IPS-18a (cell line): ENCODE measurements around the gene RHD.
"Not testable (repeated sequence)": the region's sequence is repeated elsewhere in the genome, so short reads cannot be mapped to it uniquely, and the experiment has no call there.

ENCODE experiments used
- H3K27ac ChIP-seq: one replicate; pipeline ENCODE4 v1.5.1; 2013; ENCODE audit warnings: low read length
- H3K27me3 ChIP-seq: one replicate; pipeline ENCODE4 v1.6.1; 2013; ENCODE audit warnings: mild to moderate bottlenecking, low read length; ENCODE audit not compliant: control insufficient read depth, insufficient read depth
- H3K36me3 ChIP-seq: one replicate; pipeline ENCODE4 v1.6.1; 2013; ENCODE audit warnings: low read depth, low read length; ENCODE audit not compliant: control insufficient read depth
- H3K4me1 ChIP-seq: one replicate; pipeline ENCODE4 v1.6.1; 2013; ENCODE audit warnings: low read depth, low read length; ENCODE audit not compliant: control insufficient read depth
- H3K4me3 ChIP-seq: one replicate; pipeline ENCODE4 v1.5.1; 2013; ENCODE audit warnings: low read length
- H3K9ac ChIP-seq: one replicate; pipeline ENCODE4 v1.6.1; 2013; ENCODE audit warnings: mild to moderate bottlenecking, low read length, moderate library complexity
- H3K9me3 ChIP-seq: one replicate; pipeline ENCODE4 v1.6.1; 2013; ENCODE audit warnings: low read depth, low read length; ENCODE audit not compliant: control insufficient read depth

RHD gene

DNA sequence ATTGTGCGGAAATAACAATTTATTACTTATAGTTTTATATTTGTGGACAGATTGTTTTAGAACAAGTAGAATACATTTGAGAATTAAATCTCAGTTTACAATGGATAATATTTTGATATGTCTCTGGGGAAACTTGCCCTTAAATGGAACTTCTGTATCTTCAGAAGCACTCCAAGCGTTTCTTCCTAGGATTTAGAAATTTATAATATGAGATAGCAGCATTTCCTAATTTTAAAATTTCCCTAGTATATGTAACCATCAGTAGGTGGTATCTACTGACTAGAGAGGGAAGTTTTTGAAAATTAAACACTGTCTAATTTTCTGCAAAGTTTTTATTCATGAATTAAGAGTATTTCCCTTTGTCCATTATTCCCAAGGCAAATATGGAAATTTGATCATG, 21.1 kb downstream of the RHD start:
- not testable (repeated sequence) for H3K4me3 ChIP-seq, H3K9ac ChIP-seq, H3K9me3 ChIP-seq, H3K4me1 ChIP-seq, H3K27me3 ChIP-seq, H3K27ac ChIP-seq, H3K36me3 ChIP-seq

DNA sequence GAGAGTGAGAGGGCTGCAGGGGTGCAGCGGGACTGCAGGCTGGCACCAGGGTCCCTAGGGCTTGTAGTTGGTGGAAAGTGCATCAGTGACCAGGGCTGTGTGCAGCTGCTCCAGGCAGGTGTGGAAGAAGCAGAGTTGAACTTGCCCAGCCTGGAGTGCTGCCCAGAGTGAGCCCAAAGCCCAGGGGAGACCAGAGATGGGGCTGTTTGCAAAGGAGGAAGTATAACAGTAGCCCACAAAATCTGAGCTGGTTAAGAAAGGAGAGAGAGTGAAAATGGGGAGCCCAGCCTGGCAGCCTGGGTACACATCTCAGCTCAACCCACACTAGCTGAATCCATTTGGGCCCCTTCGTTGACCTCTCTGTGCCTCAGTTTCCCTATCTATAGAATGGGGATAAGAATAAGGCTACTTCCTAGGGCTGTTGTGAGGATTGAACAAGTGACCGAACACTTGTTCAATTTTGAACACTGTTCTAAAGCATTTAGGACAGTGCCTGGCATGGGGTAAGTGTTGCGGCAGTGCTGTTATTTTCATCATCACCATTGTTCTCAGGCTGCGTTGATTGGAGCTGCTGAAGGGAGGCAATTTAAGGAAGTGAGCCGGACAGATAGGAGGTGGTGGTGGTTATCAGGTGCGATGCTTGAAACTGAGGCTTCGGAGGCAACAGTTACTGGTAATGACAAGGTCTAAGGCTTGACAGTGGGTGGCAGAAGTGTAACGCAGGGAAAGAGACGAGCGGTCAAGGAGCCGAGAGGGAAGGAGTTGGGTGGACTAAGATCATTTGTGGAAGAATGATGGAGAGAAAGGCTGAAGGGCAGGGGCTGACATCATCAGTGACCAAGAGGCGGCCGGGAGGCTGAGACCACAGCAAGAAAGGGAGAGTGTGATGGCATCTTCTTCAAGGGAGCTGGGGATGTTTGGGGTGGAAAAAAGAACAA, 22.8 kb downstream of the RHD start:
- H3K36me3 ChIP-seq, H3K27me3 ChIP-seq, H3K9me3 ChIP-seq, H3K27ac ChIP-seq, H3K9ac ChIP-seq, H3K4me3 ChIP-seq, H3K4me1 ChIP-seq: not testable (repeated sequence)

DNA sequence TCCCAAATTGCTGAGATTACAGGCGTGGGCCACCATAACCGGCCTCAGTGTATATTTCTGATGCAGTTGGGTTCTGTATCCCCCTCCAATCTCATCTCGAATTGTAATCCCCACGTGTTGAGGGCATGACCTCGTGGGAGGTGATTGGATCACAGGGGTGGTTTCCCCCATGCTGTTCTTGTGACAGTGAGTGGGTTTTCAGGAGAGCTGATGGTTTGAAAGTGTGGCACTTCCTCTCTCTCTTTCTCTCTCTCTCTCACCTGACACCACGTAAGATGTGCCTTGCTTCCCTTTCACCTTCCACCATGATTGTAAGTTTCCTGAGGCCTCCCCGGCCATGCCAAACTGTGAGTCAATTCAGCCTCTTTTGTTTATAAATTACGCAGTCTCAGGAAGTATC, 24.2 kb downstream of the RHD start:
- H3K4me3 ChIP-seq, H3K9me3 ChIP-seq, H3K27ac ChIP-seq, H3K4me1 ChIP-seq, H3K27me3 ChIP-seq, H3K36me3 ChIP-seq, H3K9ac ChIP-seq: not testable (repeated sequence)

DNA sequence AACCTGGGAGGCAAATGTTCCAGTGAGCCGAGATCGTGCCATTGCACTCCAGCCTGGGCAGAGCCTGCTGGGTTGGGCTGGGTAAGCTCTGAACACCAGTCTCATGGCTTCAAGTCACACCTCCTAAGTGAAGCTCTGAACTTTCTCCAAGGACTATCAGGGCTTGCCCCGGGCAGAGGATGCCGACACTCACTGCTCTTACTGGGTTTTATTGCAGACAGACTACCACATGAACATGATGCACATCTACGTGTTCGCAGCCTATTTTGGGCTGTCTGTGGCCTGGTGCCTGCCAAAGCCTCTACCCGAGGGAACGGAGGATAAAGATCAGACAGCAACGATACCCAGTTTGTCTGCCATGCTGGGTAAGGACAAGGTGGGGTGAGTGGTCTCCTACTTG, 28.4 kb downstream of the RHD start:
- not testable (repeated sequence) for H3K27me3 ChIP-seq, H3K36me3 ChIP-seq, H3K27ac ChIP-seq, H3K4me3 ChIP-seq, H3K9me3 ChIP-seq, H3K4me1 ChIP-seq, H3K9ac ChIP-seq

DNA sequence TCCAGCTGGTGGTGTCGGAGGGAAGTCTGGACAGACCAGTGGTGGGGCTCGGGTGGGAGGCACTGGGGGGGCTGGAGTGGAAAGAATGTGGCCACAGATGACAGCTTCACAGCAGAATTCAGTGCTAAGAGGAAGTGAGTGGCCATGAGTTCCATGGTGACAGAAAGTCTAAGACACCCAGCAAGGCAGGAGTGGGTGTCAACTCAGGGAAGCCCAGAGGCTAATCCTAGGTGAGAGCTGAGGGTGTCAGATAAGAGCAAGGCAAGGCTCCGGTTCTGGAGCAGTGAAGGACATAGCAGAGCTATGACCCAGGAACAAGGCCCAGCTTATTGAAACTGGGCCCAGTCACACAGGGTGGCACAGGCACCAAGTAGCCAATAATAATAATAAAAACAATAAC, 30.0 kb downstream of the RHD start:
- H3K27me3 ChIP-seq, H3K9ac ChIP-seq, H3K27ac ChIP-seq, H3K9me3 ChIP-seq, H3K4me3 ChIP-seq, H3K36me3 ChIP-seq, H3K4me1 ChIP-seq: not testable (repeated sequence)

DNA sequence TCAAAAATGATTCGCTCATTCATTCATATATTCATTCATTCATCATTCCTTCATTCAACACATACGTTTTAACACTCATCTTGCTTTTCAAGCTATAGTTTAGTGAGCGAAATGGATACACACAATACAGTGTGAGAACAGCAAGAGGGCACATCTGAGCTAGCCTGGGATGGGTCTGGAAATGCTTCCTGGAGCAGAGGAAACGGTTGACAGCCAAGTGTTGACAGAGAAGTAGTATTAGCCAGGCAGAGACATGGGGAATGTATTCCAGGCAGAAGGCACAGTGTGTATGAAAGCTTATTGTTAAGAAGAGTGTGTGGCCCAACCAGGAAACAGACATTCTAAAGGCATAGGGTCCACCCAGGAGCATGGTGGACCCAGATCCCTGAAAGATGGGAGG, 32.6 kb downstream of the RHD start:
- H3K9ac ChIP-seq, H3K9me3 ChIP-seq, H3K4me1 ChIP-seq, H3K36me3 ChIP-seq, H3K27me3 ChIP-seq, H3K4me3 ChIP-seq, H3K27ac ChIP-seq: not testable (repeated sequence)

DNA sequence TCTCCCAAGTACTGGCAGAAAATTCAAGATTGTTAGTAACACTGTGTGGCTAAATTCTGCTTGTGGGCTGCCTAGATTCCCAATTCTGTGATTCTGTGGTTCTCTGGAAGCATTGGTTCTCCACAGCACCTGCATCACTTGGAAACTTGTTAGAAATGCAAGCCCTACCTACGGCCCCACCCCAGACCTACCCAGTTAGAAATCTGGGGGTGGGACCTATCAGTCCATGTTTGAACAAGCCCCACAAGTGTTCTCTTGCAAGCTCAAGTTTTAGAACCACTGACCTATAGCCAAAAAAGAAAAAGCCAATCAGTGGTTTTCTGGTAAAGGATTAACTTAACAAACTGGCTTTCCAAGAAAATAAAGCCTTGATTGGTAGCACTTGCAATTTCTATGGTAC, 35.9 kb downstream of the RHD start:
- not testable (repeated sequence) for H3K4me3 ChIP-seq, H3K27ac ChIP-seq, H3K4me1 ChIP-seq, H3K27me3 ChIP-seq, H3K9me3 ChIP-seq, H3K9ac ChIP-seq, H3K36me3 ChIP-seq

DNA sequence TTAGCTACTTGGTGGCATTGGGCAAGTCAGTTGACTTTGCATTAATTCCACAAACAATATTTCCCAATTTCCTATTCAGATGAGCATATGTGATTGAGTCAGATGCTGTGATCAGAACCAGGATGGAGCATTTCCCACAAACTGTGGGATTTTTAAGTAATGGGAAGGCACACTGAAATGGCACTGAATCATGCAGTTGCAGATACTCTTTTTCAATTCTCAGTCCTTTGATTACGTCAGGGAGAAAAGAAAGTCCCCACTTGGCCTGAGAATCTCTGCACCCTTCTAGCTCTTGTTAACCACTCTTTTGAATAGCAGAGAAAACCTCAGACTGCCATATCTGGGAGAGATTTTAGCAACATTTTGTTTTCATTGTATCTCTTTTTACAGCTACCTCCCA, 36.8 kb downstream of the RHD start:
- not testable (repeated sequence) for H3K27ac ChIP-seq, H3K9me3 ChIP-seq, H3K4me3 ChIP-seq, H3K27me3 ChIP-seq, H3K9ac ChIP-seq, H3K36me3 ChIP-seq, H3K4me1 ChIP-seq

DNA sequence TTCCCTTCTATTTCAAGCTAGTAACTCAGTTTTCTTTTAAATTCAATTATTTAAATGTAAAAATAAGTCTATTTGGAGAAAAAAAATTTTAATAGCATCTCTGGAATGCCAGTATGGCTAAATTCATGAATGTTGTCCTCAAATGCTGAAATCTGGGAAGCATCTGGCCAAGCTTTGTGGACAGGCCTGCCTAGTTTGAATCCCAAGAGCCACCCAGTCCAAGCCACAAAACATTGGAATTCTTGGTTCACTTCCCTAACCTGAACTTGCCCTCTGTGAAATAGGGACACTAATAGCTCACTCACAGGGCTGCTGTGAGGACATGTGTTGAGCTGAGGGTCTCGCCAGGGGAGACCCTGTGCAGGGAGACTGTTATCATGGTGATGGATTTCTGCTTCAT, 37.2 kb downstream of the RHD start:
- not testable (repeated sequence) for H3K4me3 ChIP-seq, H3K27ac ChIP-seq, H3K4me1 ChIP-seq, H3K9ac ChIP-seq, H3K27me3 ChIP-seq, H3K36me3 ChIP-seq, H3K9me3 ChIP-seq

DNA sequence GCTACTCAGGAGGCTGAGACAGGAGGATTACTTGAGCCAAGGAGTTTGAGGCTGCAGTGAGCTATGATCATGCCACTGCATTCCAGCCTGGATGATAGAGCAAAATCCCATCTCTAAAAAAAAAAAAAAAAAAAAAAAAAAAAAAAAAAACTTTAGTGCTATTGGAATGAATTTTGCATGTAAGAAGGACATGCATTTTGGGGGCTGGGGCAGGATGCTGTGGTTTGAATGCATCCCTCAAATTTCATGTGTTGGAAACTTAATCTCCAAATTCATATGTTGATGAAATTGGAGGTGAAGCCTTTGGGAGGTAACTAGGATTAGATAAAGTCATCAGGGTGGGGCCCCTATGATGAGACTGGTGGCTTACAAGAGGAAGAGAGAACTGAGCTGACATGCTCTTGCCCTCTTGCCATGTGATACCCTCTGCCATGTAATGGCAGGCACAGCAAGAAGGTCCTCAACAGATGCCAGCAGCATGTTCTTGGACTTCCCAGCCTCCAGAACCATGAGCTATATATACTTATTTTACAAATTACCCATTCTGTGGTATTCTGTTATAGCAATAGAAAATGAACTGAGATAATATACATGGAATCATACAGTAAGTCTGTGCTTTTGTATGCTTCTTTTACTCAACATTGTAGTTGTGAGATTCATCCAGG, 40.6 kb downstream of the RHD start:
- H3K27ac ChIP-seq, H3K9me3 ChIP-seq, H3K4me3 ChIP-seq, H3K27me3 ChIP-seq, H3K4me1 ChIP-seq, H3K36me3 ChIP-seq, H3K9ac ChIP-seq: not testable (repeated sequence)

DNA sequence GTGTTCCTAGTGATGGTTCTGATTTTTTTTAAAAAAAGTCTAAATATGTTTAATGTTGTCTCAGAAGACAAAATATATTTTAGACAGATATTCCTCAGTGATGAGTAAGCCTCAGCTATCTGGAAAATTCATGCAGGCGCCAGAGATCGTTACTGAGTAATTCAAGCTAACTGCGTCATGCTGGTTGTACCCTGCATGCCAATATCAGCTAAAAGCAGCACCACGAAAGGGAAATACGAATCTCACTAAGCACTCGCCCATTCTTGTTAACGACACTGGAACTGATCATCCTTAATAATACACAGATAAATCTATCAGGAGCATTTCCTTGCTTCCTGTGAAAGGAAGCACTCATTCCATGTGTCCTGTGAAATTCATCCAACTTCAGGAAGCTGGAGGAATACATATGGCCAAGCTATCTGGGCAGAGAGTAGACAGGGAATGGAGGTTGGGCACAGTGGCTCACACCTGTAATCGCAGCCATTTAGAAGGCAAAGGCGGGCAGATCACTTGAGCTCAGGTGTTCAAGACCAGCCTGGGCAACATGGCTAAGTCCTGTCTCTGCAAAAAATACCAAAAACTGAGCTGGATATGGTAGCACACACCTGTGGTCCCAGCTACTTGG, 48.1 kb downstream of the RHD start:
- not testable (repeated sequence) for H3K9ac ChIP-seq, H3K9me3 ChIP-seq, H3K27me3 ChIP-seq, H3K4me3 ChIP-seq, H3K36me3 ChIP-seq, H3K27ac ChIP-seq, H3K4me1 ChIP-seq

DNA sequence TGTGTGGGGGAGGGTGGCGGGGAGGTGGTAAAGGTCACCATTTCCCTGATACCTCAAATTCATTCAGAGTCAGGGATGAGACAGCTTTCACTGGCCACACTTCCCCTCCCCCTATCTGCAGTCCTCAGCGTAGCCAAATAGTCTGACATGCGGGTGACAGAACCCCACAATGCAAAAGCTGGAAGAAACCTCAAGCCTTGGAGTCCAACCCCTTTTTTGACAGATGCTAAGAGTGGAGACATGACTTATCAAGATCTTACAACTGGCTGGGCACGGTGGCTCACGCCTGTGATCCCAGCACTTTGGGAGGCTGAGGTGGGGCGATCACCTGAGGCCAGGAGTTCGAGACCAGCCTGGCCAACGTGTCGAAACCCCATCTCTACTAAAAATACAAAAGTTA, 49.8 kb downstream of the RHD start:
- H3K9me3 ChIP-seq, H3K36me3 ChIP-seq, H3K4me1 ChIP-seq, H3K4me3 ChIP-seq, H3K9ac ChIP-seq, H3K27me3 ChIP-seq, H3K27ac ChIP-seq: not testable (repeated sequence)
